GM12891 (cell line): ENCODE results near the gene SLITRK1.

Source experiments
- DNase-seq: peaks from one replicate; pipeline ENCODE4 v3.0.0; 2011; ENCODE audit warnings: low spot score; ENCODE audit not compliant: insufficient read length
- FAIRE-seq: peaks from 2 replicates; lab custom pipeline; 2011; peaks lifted over from hg19 to GRCh38; lab: Jason Lieb, UNC
- PAX5 ChIP-seq: IDR thresholded peaks from 2 replicates; pipeline ENCODE4 v1.6.1; 2011; ENCODE audit warnings: low read length, moderate library complexity, mild to moderate bottlenecking; ENCODE audit not compliant: insufficient read depth, severe bottlenecking
- POLR2A ChIP-seq: IDR thresholded peaks from 2 replicates; pipeline ENCODE4 v1.6.1; 2011; ENCODE audit warnings: low read depth, low read length, control low read depth
- POLR2AphosphoS5 ChIP-seq: IDR thresholded peaks from 2 replicates; pipeline ENCODE4 v1.6.1; 2011; ENCODE audit warnings: low read depth, low read length, control low read depth
- POU2F2 ChIP-seq: IDR thresholded peaks from 2 replicates; pipeline ENCODE4 v1.6.1; 2011; ENCODE audit warnings: low read depth, mild to moderate bottlenecking, control low read depth, low read length, moderate library complexity
- SPI1 ChIP-seq: IDR thresholded peaks from 2 replicates; pipeline ENCODE4 v1.6.1; 2011; ENCODE audit warnings: low read depth, low read length, control low read depth
- TAF1 ChIP-seq: IDR thresholded peaks from 2 replicates; pipeline ENCODE4 v1.6.1; 2011; ENCODE audit warnings: low read depth, low read length, control low read depth

Gene SLITRK1

GRCh38 chr13:83876546-83876945, 5.7 kb downstream of the SLITRK1 start:
- TF ChIP-seq TAF1 (no peak), POU2F2 (no peak), POLR2AphosphoS5 (no peak)
- no peak for FAIRE-seq
- no peak for DNase-seq

GRCh38 chr13:83867708-83868107, 14.6 kb downstream of the SLITRK1 start:
- FAIRE-seq (no peak), DNase-seq (no peak)
- no peak for TF ChIP-seq PAX5
- TF ChIP-seq SPI1, result no peak
- no peak for TF ChIP-seq POLR2AphosphoS5
- no peak for TF ChIP-seq TAF1
- no peak for TF ChIP-seq POU2F2
- no peak for TF ChIP-seq POLR2A

GRCh38 chr13:83865161-83866137, 16.8 kb downstream of the SLITRK1 start:
- DNase-seq (no peak), FAIRE-seq (no peak)
- TF ChIP-seq POU2F2 (no peak), SPI1 (no peak), POLR2AphosphoS5 (no peak)

GRCh38 chr13:83853771-83854170, 28.5 kb downstream of the SLITRK1 start:
- TF ChIP-seq POU2F2 (no peak), POLR2A (no peak), SPI1 (no peak), TAF1 (no peak), POLR2AphosphoS5 (no peak), PAX5 (no peak)
- no peak for FAIRE-seq
- no peak for DNase-seq

- no peak for FAIRE-seq
- no peak for DNase-seq
- TF ChIP-seq SPI1, result no peak
- TF ChIP-seq TAF1, result no peak
- TF ChIP-seq POU2F2, result no peak
- TF ChIP-seq PAX5, result no peak
- no peak for TF ChIP-seq POLR2A
- no peak for TF ChIP-seq POLR2AphosphoS5
Observed at GRCh38 chr13:83845106-83845505, 37.2 kb downstream of the SLITRK1 start.

GRCh38 chr13:83839146-83839545, 43.1 kb downstream of the SLITRK1 start:
- TF ChIP-seq POU2F2 (no peak), POLR2AphosphoS5 (no peak), SPI1 (no peak), TAF1 (no peak), PAX5 (no peak), POLR2A (no peak)
- DNase-seq, result no peak
- no peak for FAIRE-seq

GRCh38 chr13:83831796-83832195, 50.5 kb downstream of the SLITRK1 start:
- no peak for FAIRE-seq
- DNase-seq, result no peak
- TF ChIP-seq TAF1, result no peak
- TF ChIP-seq POLR2AphosphoS5, result no peak

- TF ChIP-seq SPI1, result no peak
- TF ChIP-seq POLR2AphosphoS5, result no peak
- no peak for TF ChIP-seq POLR2A
- no peak for TF ChIP-seq POU2F2
- TF ChIP-seq PAX5, result no peak
- no peak for TF ChIP-seq TAF1
- DNase-seq (no peak), FAIRE-seq (no peak)
Observed at GRCh38 chr13:83829810-83830209, 52.5 kb downstream of the SLITRK1 start.

GRCh38 chr13:83827338-83827737, 54.9 kb downstream of the SLITRK1 start:
- TF ChIP-seq PAX5, result no peak
- TF ChIP-seq POLR2AphosphoS5, result no peak
- no peak for TF ChIP-seq POU2F2
- no peak for TF ChIP-seq SPI1
- TF ChIP-seq POLR2A, result no peak
- no peak for TF ChIP-seq TAF1
- DNase-seq, result no peak
- no peak for FAIRE-seq
